G401.6 (cell line): ENCODE measurements around the gene PRH1.

Experiments
- FAIRE-seq: peaks from 2 replicates; lab custom pipeline; 2012; peaks lifted over from hg19 to GRCh38; lab: Jason Lieb, UNC

The PRH1 gene

GRCh38 chr12:10838461-10838860, 45.6 kb downstream of the PRH1 start:
- FAIRE-seq, result no peak
